GM10248 (cell line): Measurements from ENCODE around the gene FAM20A.

Experiments used
- CTCF ChIA-PET: fragments of 300-600 bp; sonication (Branson Sonifier 250); formaldehyde crosslinking; extraction: SDS; loops from one replicate; lab custom pipeline; 2021; ENCODE audit warnings: antibody characterized with exemption; lab: Yijun Ruan, JAX
- POLR2A ChIA-PET: fragments of 350-650 bp; sonication (Branson Sonifier 250); formaldehyde crosslinking; extraction: SDS; loops from one replicate; lab custom pipeline; 2020; ENCODE audit warnings: antibody characterized with exemption; lab: Yijun Ruan, JAX
- DNase-seq: peaks from one replicate; pipeline ENCODE4 v3.0.0; 2012; ENCODE audit errors: extremely low spot score
- TF ChIP-seq, protein P1 (sequence below): IDR thresholded peaks from 2 replicates; pipeline ENCODE4 v1.5.1; 2012; ENCODE audit warnings: mild to moderate bottlenecking, low read depth; ENCODE audit errors: extremely low read depth, missing control alignments, control extremely low read depth

Gene FAM20A

GRCh38 chr17:68640242-68640989 is 39.2 kb upstream of the FAM20A start:
- CTCF ChIA-PET, result interaction anchor here (1.2 kb wide), 1 partner anchor 63 kb away, joined by 3 read pairs; no protein-coding TSS in a partner anchor
- POLR2A ChIA-PET, result no interaction called here
- DNase-seq, result no peak
- TF ChIP-seq, protein P1, sequence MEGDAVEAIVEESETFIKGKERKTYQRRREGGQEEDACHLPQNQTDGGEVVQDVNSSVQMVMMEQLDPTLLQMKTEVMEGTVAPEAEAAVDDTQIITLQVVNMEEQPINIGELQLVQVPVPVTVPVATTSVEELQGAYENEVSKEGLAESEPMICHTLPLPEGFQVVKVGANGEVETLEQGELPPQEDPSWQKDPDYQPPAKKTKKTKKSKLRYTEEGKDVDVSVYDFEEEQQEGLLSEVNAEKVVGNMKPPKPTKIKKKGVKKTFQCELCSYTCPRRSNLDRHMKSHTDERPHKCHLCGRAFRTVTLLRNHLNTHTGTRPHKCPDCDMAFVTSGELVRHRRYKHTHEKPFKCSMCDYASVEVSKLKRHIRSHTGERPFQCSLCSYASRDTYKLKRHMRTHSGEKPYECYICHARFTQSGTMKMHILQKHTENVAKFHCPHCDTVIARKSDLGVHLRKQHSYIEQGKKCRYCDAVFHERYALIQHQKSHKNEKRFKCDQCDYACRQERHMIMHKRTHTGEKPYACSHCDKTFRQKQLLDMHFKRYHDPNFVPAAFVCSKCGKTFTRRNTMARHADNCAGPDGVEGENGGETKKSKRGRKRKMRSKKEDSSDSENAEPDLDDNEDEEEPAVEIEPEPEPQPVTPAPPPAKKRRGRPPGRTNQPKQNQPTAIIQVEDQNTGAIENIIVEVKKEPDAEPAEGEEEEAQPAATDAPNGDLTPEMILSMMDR, result no peak

- no peak for DNase-seq
- CTCF ChIA-PET, result interaction anchor here (1.4 kb wide), 1 partner anchor 15 kb away, joined by 3 read pairs; no protein-coding TSS in a partner anchor
- POLR2A ChIA-PET, result no interaction called here
- TF ChIP-seq, protein P1, result no peak
Observed at GRCh38 chr17:68634345-68634876, 33.2 kb upstream of the FAM20A start.

DNA sequence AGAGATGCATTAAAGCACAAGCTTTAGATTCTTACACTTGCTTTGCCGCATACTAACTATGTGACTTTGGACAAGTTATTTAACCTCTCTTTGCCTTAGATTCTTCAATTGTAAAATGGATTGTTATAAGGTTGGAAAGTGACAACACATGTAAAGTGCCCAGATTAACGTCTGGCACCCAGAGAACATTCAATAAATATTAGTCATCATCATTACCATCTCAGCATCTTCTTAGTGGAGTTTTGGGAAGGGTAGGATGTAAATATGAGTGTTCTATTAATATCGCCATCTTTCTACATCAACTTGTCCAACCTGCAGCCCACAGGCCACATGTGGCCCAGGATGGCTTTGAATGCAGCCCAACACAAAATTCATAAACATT is 27.4 kb upstream of the FAM20A start:
- CTCF ChIA-PET, result interaction anchor here (2.0 to 2.5 kb wide), 2 partner anchors 10 to 15 kb away, joined by 4 to 15 read pairs; no protein-coding TSS in a partner anchor
- TF ChIP-seq, protein P1, result no peak
- POLR2A ChIA-PET, result no interaction called here
- DNase-seq, result no peak

GRCh38 chr17:68627956-68628575 is 26.9 kb upstream of the FAM20A start:
- TF ChIP-seq, protein P1, result no peak
- CTCF ChIA-PET, result interaction anchor here (2.0 to 2.5 kb wide), 2 partner anchors 9 to 14 kb away, joined by 4 to 15 read pairs; no protein-coding TSS in a partner anchor
- POLR2A ChIA-PET, result no interaction called here
- DNase-seq, result no peak

DNA sequence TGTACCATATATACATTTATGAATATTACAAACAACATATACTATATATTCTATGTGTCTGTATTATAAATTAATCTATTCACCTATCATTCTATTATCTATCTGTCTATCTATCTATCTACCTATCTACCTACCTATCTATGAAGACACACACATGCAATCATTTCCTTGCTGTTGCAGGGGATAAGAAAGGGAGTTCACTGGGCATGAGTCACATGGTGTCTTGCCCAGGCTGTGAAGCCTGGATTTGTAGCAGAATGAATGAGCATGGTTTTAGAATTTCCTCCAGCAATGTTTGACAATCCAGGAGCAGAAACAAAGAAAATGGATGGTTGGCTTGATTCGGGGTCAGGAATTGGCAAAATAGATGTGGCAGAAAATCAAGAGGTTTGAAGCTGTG is 23.2 kb upstream of the FAM20A start:
- TF ChIP-seq, protein P1, result no peak
- ChIA-PET POLR2A (no interaction called here), CTCF (interaction anchor here (1.6 kb wide), 1 partner anchor 10 kb away, joined by 6 read pairs; no protein-coding TSS in a partner anchor)
- no peak for DNase-seq

- TF ChIP-seq, protein P1, result no peak
- ChIA-PET CTCF (no interaction called here), POLR2A (no interaction called here)
- DNase-seq, result no peak
Observed at GRCh38 chr17:68623811-68624210, 22.6 kb upstream of the FAM20A start.
